Caki2 (cell line): Measurements from ENCODE around the gene LMNA. TPM values are rescaled to one million over a fixed set of nuclear protein-coding genes. Genes with fewer than 3 reads are reported as not detected.

Experiments used
- DNase-seq: peaks from one replicate; pipeline ENCODE4 v3.0.0-alpha.2; 2015; ENCODE audit warnings: low read depth
- in situ Hi-C: cut with HindIII; loops from 2 replicates; pipeline ENCODE4 v1.10.0; 2016; ENCODE audit warnings: low sequenced_read_pairs, low pct_unique_long_range_greater_than_20kb, mixed read lengths
- total RNA-seq: library from RNA; depleted of rRNA; stranded (reverse); fragments of >200 nt; shearing (Covaris generic); gene quantifications from 2 replicates; pipeline ENCODE4 v1.2.3, GENCODE V29; 2014; ENCODE audit warnings: low replicate concordance

LMNA gene
- total RNA-seq, 1 experiment from 2014 or later: 652 TPM

GRCh38 chr1:156128654-156129597, 14.4 kb downstream of the LMNA start:
- peak; percentile 9 for DNase-seq
- in situ Hi-C loops: no loop called here

GRCh38 chr1:156129687-156130577, 15.4 kb downstream of the LMNA start:
- DNase-seq: peak; percentile 92
- in situ Hi-C loops: no loop called here

GRCh38 chr1:156130578-156130942, 16.0 kb downstream of the LMNA start:
- DNase-seq: no peak
- in situ Hi-C loops: no loop called here

DNA sequence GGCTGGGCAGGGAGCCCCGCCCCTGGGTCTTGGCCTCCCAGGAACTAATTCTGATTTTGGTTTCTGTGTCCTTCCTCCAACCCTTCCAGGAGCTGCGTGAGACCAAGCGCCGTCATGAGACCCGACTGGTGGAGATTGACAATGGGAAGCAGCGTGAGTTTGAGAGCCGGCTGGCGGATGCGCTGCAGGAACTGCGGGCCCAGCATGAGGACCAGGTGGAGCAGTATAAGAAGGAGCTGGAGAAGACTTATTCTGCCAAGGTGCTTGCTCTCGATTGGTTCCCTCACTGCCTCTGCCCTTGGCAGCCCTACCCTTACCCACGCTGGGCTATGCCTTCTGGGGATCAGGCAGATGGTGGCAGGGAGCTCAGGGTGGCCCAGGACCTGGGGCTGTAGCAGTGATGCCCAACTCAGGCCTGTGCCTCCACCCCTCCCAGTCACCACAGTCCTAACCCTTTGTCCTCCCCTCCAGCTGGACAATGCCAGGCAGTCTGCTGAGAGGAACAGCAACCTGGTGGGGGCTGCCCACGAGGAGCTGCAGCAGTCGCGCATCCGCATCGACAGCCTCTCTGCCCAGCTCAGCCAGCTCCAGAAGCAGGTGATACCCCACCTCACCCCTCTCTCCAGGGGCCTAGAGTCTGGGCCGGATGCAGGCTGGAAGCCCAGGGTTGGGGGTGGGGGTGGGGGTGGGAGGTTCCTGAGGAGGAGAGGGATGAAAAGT, 20.4 kb downstream of the LMNA start:
- in situ Hi-C loops: no loop called here
- no peak for DNase-seq

GRCh38 chr1:156135930-156136871, 21.7 kb downstream of the LMNA start:
- no peak for DNase-seq
- in situ Hi-C loops: no loop called here

DNA sequence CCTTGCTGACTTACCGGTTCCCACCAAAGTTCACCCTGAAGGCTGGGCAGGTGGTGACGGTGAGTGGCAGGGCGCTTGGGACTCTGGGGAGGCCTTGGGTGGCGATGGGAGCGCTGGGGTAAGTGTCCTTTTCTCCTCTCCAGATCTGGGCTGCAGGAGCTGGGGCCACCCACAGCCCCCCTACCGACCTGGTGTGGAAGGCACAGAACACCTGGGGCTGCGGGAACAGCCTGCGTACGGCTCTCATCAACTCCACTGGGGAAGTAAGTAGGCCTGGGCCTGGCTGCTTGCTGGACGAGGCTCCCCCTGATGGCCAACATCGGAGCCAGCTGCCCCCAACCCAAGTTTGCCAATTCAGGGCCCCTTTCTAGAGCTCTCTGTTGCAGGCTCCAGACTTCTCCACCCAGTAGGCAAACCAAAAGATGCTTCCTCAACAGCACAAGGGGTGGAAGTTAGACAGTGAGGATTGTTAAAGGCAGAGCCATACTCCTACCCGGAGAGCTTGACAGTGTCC, 22.5 kb downstream of the LMNA start:
- DNase-seq: no peak
- in situ Hi-C loops: no loop called here

DNA sequence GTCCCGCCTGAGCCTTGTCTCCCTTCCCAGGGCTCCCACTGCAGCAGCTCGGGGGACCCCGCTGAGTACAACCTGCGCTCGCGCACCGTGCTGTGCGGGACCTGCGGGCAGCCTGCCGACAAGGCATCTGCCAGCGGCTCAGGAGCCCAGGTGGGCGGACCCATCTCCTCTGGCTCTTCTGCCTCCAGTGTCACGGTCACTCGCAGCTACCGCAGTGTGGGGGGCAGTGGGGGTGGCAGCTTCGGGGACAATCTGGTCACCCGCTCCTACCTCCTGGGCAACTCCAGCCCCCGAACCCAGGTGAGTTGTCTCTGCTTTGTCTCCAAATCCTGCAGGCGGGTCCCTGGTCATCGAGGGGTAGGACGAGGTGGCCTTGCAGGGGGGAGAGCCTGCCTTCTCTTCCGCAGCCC, 24.0 kb downstream of the LMNA start:
- in situ Hi-C loops: no loop called here

GRCh38 chr1:156140879-156141707, 26.6 kb downstream of the LMNA start:
- in situ Hi-C loops: no loop called here
- peak; percentile 39 for DNase-seq

More for the DNA sequence above, 24.0 kb downstream of the LMNA start:
- DNase-seq: no peak

GRCh38 chr1:156143765-156144489, 29.4 kb downstream of the LMNA start:
- in situ Hi-C loops: no loop called here
- no peak for DNase-seq

- no peak for DNase-seq
- in situ Hi-C loops: no loop called here
These were observed 30.2 kb downstream of the LMNA start for GRCh38 chr1:156144742-156145141.

DNA sequence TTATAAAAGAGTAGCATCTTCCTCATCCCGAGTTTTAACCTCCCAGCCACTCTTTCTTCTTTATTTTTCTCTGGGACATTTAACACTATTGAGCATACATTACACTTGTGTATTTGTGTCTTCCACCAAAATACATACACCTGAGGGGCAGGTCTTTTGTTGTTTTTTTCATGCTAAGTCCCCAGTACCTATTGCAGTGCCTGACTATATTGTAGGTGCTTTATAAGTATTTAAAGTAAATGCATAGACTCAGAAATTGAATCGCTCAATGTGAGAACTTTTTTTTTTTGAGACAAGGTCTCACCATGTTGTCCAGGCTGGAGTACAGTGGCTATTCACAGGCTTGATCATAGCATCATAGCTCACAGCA, 31.1 kb downstream of the LMNA start:
- in situ Hi-C loops: no loop called here
- no peak for DNase-seq

DNA sequence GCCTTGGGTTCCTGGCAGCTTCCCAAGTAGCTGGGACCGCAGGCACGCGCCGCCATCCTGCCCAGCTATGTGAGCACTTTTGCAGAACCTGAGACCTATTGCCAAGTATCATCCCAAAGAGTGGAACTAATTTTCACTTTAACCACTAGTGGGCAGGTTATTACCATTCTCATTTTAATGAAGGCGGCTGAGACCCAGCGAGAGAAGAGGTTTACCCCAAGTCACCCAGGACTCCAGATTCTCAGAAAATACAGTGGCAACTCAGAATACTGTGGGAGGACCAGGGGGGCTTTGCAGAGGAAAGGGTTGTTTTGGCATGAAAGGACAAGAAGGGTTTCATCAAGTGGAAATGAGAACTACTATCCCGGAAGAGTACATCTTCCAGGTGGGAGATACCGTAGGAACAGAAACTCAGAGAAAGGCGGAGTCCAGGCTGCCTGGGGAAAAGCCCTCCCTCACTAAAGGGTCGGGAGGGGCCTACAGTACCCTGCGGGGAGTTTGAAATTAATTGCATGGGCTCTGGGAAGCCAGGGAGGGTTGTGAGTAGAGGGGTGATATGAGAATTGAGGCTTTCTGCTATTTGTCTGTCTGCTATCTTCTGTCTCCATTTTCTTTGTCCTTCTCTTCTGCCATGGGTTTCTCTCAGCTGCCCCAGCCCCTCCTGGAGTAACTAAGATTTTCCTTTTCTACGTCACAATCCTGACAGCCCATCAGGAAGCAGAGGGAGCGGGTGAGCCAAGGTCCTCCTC, 31.7 kb downstream of the LMNA start:
- DNase-seq: peak; percentile 86
- in situ Hi-C loops: no loop called here

DNA sequence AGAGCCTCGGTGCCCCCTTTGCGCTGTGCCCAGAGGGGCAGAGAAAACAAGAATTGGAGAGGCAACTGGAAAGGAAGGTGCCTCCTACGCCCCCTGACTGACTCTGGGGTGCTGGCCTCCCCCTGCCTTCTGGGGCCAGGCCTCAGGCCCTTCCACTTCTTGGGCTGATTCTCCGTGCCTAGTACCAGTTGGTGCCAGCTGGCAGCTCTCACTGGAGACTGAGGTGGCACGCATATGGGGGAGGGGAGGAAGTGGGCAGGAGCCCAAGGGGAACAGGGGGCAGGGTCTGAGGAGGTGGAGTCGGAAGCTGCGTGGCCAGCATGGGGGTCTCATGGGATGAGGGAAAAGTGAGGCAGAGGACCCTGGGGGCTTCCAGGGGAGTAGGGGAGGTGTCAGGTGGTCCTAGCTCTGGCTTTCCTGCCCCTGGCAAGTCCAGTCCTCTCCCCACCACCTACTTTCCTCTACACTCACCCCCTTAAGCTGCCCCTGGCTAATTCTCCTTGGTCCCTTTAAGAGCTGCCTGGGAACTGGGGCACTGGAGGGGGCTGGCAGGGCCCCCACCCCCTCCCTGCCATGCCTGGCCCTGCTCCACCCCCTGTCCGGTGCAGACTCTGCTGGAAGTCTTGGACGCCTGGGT, 32.4 kb downstream of the LMNA start:
- no peak for DNase-seq
- in situ Hi-C loops: no loop called here

GRCh38 chr1:156148216-156148615, 33.7 kb downstream of the LMNA start:
- in situ Hi-C loops: no loop called here
- no peak for DNase-seq
